Measurements from ENCODE around the gene NACA. TPM values are rescaled to one million over a fixed set of nuclear protein-coding genes. Genes with fewer than 3 reads are reported as not detected.

The NACA gene
- total RNA-seq, 1 experiment from 2014 or later = 896 TPM

GRCh38 chr12:56723889-56724700 is 1.0 kb downstream of the NACA start:
- ChIA-PET RAD21 (ENCODE audit: low non-redundant PET in 1 of 2, low total read pairs in 2 of 2, uncharacterized antibody in 2 of 2, unreplicated experiment in 2 of 2) (no interaction called here), CTCF (no interaction called here), POLR2A (interaction anchor here (0.8 kb wide), 1 partner anchor 388 kb away, joined by 3 read pairs; no protein-coding TSS in a partner anchor)
- no peak for ATAC-seq
- no TSS peak for BruUV-seq (replicated peaks)
- H3K4me3 ChIP-seq (replicated peaks in 1 of 2; ENCODE audit: low read depth in 1 of 2, low read length in 2 of 2) = peak overlapping the region; percentile 92 to 99
- no peak for TF ChIP-seq ELF1 (IDR thresholded peaks at IDR 0.05; ENCODE audit: borderline replicate concordance, low read depth)
- no peak; the same call in 1 of the 2 replicates for TF ChIP-seq POLR2AphosphoS5 (IDR thresholded peaks at IDR 0.05; ENCODE audit: low read depth, low read length)
- no peak for TF ChIP-seq RAD21 (IDR thresholded peaks at IDR 0.05; ENCODE audit: low read depth)
- no peak for TF ChIP-seq EGR1 (IDR thresholded peaks at IDR 0.05; ENCODE audit: low read depth)
- TF ChIP-seq SRF (IDR thresholded peaks at IDR 0.05; ENCODE audit: low read depth) = no peak
- TF ChIP-seq SIN3A (IDR thresholded peaks at IDR 0.05; ENCODE audit: low read depth) = no peak
- TF ChIP-seq JUND (IDR thresholded peaks at IDR 0.05) = no peak
- TF ChIP-seq ATF3 (IDR thresholded peaks at IDR 0.05) = no peak
- TF ChIP-seq EZH2 (IDR thresholded peaks at IDR 0.05) = no peak
- TF ChIP-seq CEBPB (IDR thresholded peaks at IDR 0.05; ENCODE audit: low read depth) = no peak
- TF ChIP-seq ZBTB33 (IDR thresholded peaks at IDR 0.05; ENCODE audit: extremely low read depth, insufficient replicate concordance, low read length) = no peak
- no peak for TF ChIP-seq TCF7L2 (IDR thresholded peaks at IDR 0.05; ENCODE audit: borderline replicate concordance, extremely low read depth, insufficient read depth, insufficient read length)
- no peak for TF ChIP-seq EZH2phosphoT487 (IDR thresholded peaks at IDR 0.05; ENCODE audit: borderline replicate concordance)
- no peak for TF ChIP-seq MAX (IDR thresholded peaks at IDR 0.05)
- H2AFZ ChIP-seq (ENCODE audit: low read depth, low read length, poor library complexity, severe bottlenecking) = no peak overlapping the region
- H3K27me3 ChIP-seq (ENCODE audit: insufficient read depth, low read length) = no peaks in the 10 kb centered on the region
- H3K36me3 ChIP-seq (ENCODE audit: control insufficient read depth in 1 of 2, insufficient read depth in 2 of 2, low read length in 2 of 2) = peaks cover 17 to 56% of the 10 kb centered on the region in 2 experiments
- H3K9me3 ChIP-seq (ENCODE audit: control insufficient read depth in 1 of 2, insufficient read depth in 1 of 2, low read depth in 1 of 2, low read length in 2 of 2) = no peaks in the 10 kb centered on the region
- peaks cover 37% of the 10 kb centered on the region; the same call in 1 of the 2 replicates for H4K20me1 ChIP-seq (ENCODE audit: insufficient read depth)
- peak overlapping the region; percentile 85 for H3K4me2 ChIP-seq (ENCODE audit: low read length)
- peak overlapping the region; percentile 99 for H3K9ac ChIP-seq (ENCODE audit: low read length)
- H3K79me2 ChIP-seq (ENCODE audit: insufficient read depth, low read length) = peaks cover 60% of the 10 kb centered on the region
- H3K9me2 ChIP-seq (ENCODE audit: insufficient read depth) = no peaks in the 10 kb centered on the region
- intact Hi-C loops (cut with micrococcal nuclease) = loop anchor here (2.0 kb wide), 1 partner anchor 35 kb away; the partner anchor contains the start of gene PTGES3
- H3K4me1 ChIP-seq (ENCODE audit: control insufficient read depth in 1 of 2, insufficient read depth in 2 of 2, low read length in 2 of 2) = peaks cover 21 to 42% of the 10 kb centered on the region in 2 experiments; a peak in 3 of 4 replicates
- H3K27ac ChIP-seq (ENCODE audit: low read depth, low read length) = peak overlapping the region; percentile 91
- no peak for DNase-seq (ENCODE audit: low read depth, low spot score)

Measured in HCT116 (cell line).